ENCODE measurements around the gene DMTF1.
"Not testable (repeated sequence)": the region's sequence is repeated elsewhere in the genome, so short reads cannot be mapped to it uniquely, and the experiment has no call there.

DMTF1 gene

DNA sequence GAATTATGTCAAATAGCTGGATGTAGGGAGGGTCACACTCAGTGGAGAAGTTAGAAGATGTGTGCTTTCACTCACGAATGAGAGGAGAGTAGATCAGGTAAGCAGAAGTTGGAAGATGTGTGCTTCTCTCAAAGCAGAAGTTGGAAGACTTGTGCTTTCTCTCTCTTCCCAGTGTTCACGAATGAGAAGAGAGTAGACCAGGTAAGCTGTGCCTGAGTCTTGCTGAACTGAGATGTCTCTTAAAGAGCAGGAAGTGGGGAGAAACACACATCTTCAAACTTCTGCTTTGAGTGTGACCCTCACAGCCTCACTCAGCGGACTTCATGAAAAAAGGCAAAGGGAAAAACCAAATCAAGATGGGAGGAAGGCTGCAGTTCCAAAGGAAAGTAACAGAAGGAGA is 74.2 kb downstream of the DMTF1 start:
- DNase-seq (ENCODE audit: low spot score): no peak

DNA sequence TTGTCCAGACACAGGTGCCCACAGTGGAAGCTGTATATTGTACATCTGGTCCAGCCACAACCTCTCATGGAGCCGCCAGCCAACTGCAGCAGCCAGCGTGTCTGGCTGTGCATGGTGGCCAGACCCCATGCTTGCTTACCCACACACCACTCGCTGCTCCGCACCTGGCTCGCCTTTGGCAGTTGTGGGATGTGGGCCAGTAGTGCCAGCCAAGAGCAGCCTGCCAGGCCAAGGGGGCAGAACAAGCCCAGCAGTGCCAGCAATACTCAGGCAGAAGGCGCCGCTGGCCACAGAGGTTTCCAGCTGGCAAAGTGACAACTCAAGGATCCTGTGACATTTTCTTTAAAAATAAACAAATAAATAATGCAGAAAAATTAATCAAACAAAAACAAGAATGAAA is 79.0 kb downstream of the DMTF1 start:
- DNase-seq (ENCODE audit: low spot score): no peak

DNA sequence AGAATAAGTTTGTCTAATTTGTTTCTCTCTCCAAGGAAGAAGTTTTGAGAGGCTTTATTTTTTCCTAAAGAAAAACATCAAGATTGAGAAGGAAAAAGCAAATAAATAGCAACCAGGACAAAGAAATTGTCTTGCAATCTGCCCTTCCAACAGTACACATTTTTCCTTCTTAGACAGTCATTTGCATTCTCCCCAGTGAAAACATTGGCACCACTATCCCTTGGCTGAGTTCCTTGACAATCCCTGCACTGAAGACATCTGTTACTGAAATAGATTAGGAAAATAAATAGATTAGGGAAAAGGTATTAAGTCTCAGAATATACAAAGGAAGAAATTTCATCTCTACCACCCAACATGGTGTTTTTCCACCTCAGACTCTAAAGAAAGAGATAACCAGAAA is 79.5 kb downstream of the DMTF1 start:
- DNase-seq (ENCODE audit: low spot score): peak; percentile 18

DNA sequence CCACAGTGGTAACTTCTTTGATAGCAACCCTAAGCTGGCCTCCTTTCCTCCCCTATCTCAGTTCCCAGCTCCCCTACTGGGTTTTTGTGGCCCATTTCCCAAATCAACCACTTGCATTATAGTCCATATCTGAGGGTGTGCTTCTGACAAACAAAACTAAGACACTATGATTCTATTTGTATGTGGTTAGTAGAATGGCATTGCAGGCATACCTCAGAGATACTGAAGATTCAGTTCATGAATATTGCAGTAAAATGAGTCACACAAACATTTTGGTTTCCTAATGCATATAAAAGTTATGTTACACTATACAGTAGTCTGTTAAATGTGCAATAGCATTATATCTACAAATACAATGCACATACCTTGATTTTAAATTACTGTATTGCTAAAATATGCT is 82.7 kb downstream of the DMTF1 start:
- DNase-seq (ENCODE audit: low spot score): no peak

DNA sequence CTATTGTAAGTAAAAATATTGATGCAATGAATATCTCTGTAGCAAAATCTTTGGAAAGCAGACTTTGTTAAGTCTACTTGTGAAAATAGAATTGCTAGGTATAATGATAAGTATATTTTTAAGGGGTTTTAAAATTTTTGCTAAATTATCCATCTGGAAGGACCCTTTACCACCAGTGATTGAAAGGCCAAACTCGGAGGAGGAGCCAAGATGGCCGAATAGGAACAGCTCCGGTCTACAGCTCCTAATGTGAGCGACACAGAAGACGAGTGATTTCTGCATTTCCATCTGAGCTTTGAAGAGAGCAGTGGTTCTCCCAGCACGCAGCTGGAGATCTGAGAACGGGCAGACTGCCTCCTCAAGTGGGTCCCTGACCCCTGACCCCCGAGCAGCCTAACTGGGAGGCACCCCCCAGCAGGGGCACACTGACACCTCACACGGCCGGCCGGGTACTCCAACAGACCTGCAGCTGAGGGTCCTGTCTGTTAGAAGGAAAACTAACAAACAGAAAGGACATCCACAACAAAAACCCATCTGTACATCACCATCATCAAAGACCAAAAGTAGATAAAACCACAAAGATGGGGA is 86.3 kb downstream of the DMTF1 start:
- DNase-seq (ENCODE audit: low spot score): not testable (repeated sequence)

DNA sequence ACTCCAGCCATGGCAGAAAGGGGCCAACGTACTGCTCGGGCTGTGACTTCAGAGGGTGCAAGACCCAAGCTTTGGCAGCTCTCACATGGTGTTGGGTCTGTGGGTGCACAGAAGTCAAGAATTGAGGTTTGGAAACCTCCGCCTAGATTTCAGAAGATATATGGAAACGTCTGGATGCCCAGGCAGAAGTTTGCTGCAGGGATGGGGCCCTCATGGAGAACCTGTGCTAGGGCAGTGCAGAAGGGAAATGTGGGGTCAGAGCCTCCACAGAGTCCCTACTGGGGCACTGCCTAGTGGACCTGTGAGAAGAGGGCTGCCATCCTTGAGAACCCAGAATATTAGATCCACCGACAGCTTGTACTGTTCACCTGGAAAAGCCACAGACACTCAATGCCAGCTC is 93.4 kb downstream of the DMTF1 start:
- not testable (repeated sequence) for DNase-seq (ENCODE audit: low spot score)

Data from GM03348 (cell line).